DND-41 (cell line): ENCODE measurements around the gene USP10.

Source experiments
- ATAC-seq: fragments of 200-7000 bp; cut with Tn5 transposase; 3 replicates; pipeline ENCODE4 v1.9.1; 2021; ENCODE audit warnings: low read depth; ENCODE audit not compliant: insufficient read depth
- DNase-seq: peaks from one replicate; pipeline ENCODE4 v3.0.0-alpha.2; 2020
- H2AFZ ChIP-seq: 2 replicates; pipeline ENCODE4 v1.6.0; 2012; ENCODE audit warnings: low read depth, low read length
- H3K27ac ChIP-seq: 2 replicates; pipeline ENCODE4 v1.5.1; 2012; ENCODE audit warnings: low read length, inconsistent platforms
- H3K27me3 ChIP-seq: fragments of 200-600 bp; sonication (generic); 2 replicates; pipeline ENCODE4 v1.6.0; 2012; ENCODE audit warnings: low read length, mild to moderate bottlenecking, inconsistent platforms; ENCODE audit not compliant: insufficient read depth, poor library complexity
- H3K36me3 ChIP-seq: 2 replicates; pipeline ENCODE4 v1.5.1; 2012; ENCODE audit warnings: low read length, inconsistent platforms; ENCODE audit not compliant: insufficient read depth
- H3K4me1 ChIP-seq: 2 replicates; pipeline ENCODE4 v1.5.1; 2012; ENCODE audit warnings: mild to moderate bottlenecking, low read length; ENCODE audit not compliant: insufficient read depth
- H3K4me2 ChIP-seq: 2 replicates; pipeline ENCODE4 v1.6.0; 2012; ENCODE audit warnings: mild to moderate bottlenecking, moderate library complexity, low read length, inconsistent platforms; ENCODE audit not compliant: insufficient read depth
- H3K4me3 ChIP-seq, 2 experiments: fragments of 200-600 bp in 1 of 2; shearing (Covaris generic) in 1 of 2; 2 replicates each; pipeline ENCODE4 v1.5.1; 2012 to 2016; ENCODE audit warnings: inconsistent platforms in 2 of 2, low read length in 2 of 2, mild to moderate bottlenecking in 2 of 2, low read depth in 1 of 2, moderate library complexity in 1 of 2
- H3K79me2 ChIP-seq: 2 replicates; pipeline ENCODE4 v1.6.0; 2012; ENCODE audit warnings: low read length, inconsistent platforms; ENCODE audit not compliant: insufficient read depth
- H3K9ac ChIP-seq: 2 replicates; pipeline ENCODE4 v1.6.0; 2012; ENCODE audit warnings: low read depth, mild to moderate bottlenecking, inconsistent platforms, low read length, moderate library complexity
- H3K9me3 ChIP-seq: 2 replicates; pipeline ENCODE4 v1.5.1; 2012; ENCODE audit warnings: low read length, moderate library complexity, mild to moderate bottlenecking, inconsistent platforms; ENCODE audit not compliant: insufficient read depth, severe bottlenecking
- H4K20me1 ChIP-seq: 2 replicates; pipeline ENCODE4 v1.6.0; 2012; ENCODE audit warnings: low read length; ENCODE audit not compliant: insufficient read depth
- CTCF ChIP-seq: IDR thresholded peaks from 2 replicates; pipeline ENCODE4 v1.5.1; 2012; ENCODE audit warnings: borderline replicate concordance, low read length, moderate library complexity, mild to moderate bottlenecking; ENCODE audit not compliant: poor library complexity, severe bottlenecking; ENCODE audit errors: extremely low read depth
- EZH2 ChIP-seq: IDR thresholded peaks from 3 replicates; pipeline ENCODE4 v1.6.1; 2012; ENCODE audit warnings: borderline replicate concordance, low read depth, mild to moderate bottlenecking, moderate library complexity, low read length, inconsistent platforms; ENCODE audit not compliant: severe bottlenecking

The USP10 gene

GRCh38 chr16:84720177-84720579 lies 20.4 kb downstream of the USP10 start:
- Histone ChIP-seq H3K36me3 (peaks cover 36% of the 10 kb centered on the region), H2AFZ (no peak overlapping the region), H3K4me1 (peaks cover 3% of the 10 kb centered on the region), H3K4me3 (no peak overlapping the region), H3K27me3 (no peaks in the 10 kb centered on the region), H3K9ac (no peak overlapping the region), H3K27ac (no peak overlapping the region), H3K4me2 (no peak overlapping the region), H3K9me3 (no peaks in the 10 kb centered on the region), H4K20me1 (peaks cover 96% of the 10 kb centered on the region), H3K79me2 (peaks cover 100% of the 10 kb centered on the region)
- no peak for DNase-seq
- TF ChIP-seq CTCF: no peak
- TF ChIP-seq EZH2: no peak
- ATAC-seq: no peak

GRCh38 chr16:84722068-84722467 lies 22.3 kb downstream of the USP10 start:
- Histone ChIP-seq H2AFZ (no peak overlapping the region), H3K9me3 (no peaks in the 10 kb centered on the region), H3K4me2 (no peak overlapping the region), H3K36me3 (peaks cover 20% of the 10 kb centered on the region; the same call in 1 of the 2 replicates), H3K4me3 (no peak overlapping the region), H4K20me1 (peaks cover 94% of the 10 kb centered on the region), H3K79me2 (peaks cover 100% of the 10 kb centered on the region), H3K4me1 (peaks cover 16% of the 10 kb centered on the region), H3K27ac (no peak overlapping the region), H3K27me3 (no peaks in the 10 kb centered on the region), H3K9ac (no peak overlapping the region)
- no peak for TF ChIP-seq CTCF
- no peak for TF ChIP-seq EZH2
- DNase-seq (no peak), ATAC-seq (no peak)

GRCh38 chr16:84723906-84724305 lies 24.1 kb downstream of the USP10 start:
- Histone ChIP-seq H3K4me2 (no peak overlapping the region), H4K20me1 (peaks cover 91% of the 10 kb centered on the region)

More at GRCh38 chr16:84723906-84724305, 24.1 kb downstream of the USP10 start:
- Histone ChIP-seq H2AFZ (no peak overlapping the region), H3K27me3 (no peaks in the 10 kb centered on the region), H3K27ac (no peak overlapping the region), H3K36me3 (peaks cover 9% of the 10 kb centered on the region; the same call in 1 of the 2 replicates), H3K79me2 (peaks cover 100% of the 10 kb centered on the region), H3K4me1 (peaks cover 22% of the 10 kb centered on the region), H3K9me3 (no peaks in the 10 kb centered on the region), H3K9ac (no peak overlapping the region), H3K4me3 (no peak overlapping the region)
- DNase-seq (no peak), ATAC-seq (no peak)
- TF ChIP-seq EZH2: no peak
- no peak for TF ChIP-seq CTCF
